Activated CD4-positive, CD25-positive, alpha-beta regulatory T cell treated with anti-CD3 and anti-CD28 coated beads, Interleukin-2, amount 50 U/mL, for 16 hours (primary cell): ENCODE data around the gene MISP3.
"Not testable (repeated sequence)": the region's sequence is repeated elsewhere in the genome, so short reads cannot be mapped to it uniquely, and the experiment has no call there.

Experiments
- DNase-seq: peaks from one replicate; pipeline ENCODE4 v3.0.0-alpha.2; 2020; ENCODE audit warnings: low read depth, low spot score

Gene MISP3

DNA sequence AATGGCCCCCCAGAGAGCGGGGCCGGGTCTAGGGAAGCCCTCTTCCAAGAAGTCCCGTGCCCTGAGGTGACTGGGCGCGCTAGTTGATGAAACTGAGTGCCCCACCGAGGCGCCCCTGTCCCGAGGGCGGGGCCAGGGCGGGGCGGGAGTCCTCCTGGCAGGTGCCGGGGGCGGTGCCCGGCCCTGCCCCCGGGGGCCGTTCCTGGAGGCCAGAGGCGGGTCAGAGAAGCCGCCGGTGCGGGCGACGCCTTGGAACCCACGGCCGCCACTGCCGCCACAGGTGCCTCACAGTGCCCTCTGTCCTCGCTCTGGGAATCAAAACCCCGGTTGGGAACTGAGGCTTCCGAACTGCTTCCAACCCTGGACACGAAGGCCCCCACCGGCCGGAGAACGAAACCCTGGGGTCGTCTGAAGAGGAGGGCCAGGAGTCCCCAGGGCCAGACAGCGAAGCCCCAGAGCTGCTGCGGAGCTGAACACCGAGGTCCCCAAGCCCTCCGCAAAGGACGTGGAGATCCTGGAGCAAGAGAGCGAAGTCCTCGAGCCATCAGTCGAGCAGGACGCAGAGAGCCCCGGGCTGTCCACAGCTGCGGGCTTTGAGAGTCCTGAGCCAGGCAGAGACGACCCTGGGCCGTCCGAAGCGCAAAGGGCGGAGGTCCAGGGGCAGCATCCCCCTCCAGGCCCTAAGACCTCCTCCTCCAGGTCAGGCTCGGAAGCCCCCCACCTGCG lies at the start of gene MISP3:
MISP3 (plus strand) TSS at position 252 of the 726 bp plus-strand sequence. CDS start 524 bp downstream, outside the sequence.
- DNase-seq, result no peak

- no peak for DNase-seq
Measured at GRCh38 chr19:14023404-14024235, 49.0 kb upstream of the MISP3 start.

DNA sequence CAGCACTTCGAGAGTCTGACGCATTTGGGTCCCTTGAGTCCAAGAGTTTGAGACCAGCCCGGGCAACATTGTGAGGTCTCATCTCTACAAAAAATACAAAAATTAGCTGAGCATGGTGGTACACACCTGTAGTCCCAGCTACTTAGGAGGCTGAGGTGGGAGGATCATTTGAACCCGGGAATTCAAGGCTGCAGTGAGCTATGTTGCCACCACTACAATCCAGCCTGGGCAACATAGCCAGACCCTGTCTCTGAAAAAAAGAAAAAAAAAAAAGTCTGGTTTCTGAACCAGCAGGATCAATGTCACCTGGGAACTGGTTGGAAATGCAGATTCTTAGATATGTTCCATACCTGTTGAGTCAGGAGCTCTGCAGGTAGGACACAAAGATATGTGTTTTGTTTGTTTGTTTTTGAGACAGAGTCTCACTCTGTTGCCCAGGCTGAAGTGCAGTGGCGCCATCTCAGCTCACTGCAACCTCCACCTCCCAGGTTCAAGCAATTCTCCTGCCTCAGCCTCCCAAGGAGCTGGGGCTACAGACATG lies 45.9 kb upstream of the MISP3 start:
- DNase-seq, result not testable (repeated sequence)

GRCh38 chr19:14027856-14028450 lies 44.6 kb upstream of the MISP3 start, which contains the start of gene RLN3:
RLN3 (plus strand) TSS chr19:14028148; CDS start chr19:14028205, 57 bp downstream.
- no peak for DNase-seq

GRCh38 chr19:14028901-14029300 lies 43.7 kb upstream of the MISP3 start:
- DNase-seq, result no peak

DNA sequence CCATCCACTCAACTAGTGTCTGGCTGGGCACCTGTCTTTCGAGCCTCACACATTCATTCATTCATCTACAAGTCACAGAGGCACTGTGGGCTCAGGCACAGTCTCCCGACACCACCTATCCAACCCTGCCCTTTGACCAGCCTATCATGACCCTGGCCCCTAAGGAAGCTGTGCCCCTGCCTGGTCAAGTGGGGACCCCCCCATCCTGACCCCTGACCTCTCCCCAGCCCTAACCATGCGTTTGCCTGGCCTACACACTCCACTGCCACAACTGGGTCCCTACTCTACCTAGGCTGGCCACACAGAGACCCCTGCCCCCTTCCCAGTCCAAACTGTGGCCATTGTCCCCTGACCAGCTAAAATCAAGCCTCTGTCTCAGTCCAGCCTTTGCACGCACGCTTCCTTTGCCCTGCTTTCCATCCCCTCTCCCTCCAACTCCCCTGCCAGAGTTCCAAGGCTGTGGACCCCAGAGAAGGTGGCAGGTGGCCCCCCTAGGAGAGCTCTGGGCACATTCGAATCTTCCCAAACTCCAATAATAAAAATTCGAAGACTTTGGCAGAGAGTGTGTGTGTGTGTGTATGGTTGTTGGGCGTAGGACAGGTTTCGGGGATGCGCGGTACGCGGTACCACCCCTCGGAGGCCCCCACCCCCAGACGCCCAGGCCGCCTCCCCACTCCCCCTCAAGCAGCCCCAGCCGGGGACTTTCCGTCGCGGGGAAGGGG lies 41.4 kb upstream of the MISP3 start:
- peak; percentile 64 for DNase-seq

- peak; percentile 41 for DNase-seq
Measured at GRCh38 chr19:14031719-14032480, 40.7 kb upstream of the MISP3 start, which contains the start of gene IL27RA. IL27RA (plus strand) TSS chr19:14031762; CDS start chr19:14031873, 111 bp downstream.

- no peak for DNase-seq
Measured at GRCh38 chr19:14033946-14034345, 38.6 kb upstream of the MISP3 start.

- DNase-seq, result not testable (repeated sequence)
Measured at GRCh38 chr19:14035159-14035558, 37.4 kb upstream of the MISP3 start.

GRCh38 chr19:14035706-14036105 lies 36.9 kb upstream of the MISP3 start:
- DNase-seq, result no peak

DNA sequence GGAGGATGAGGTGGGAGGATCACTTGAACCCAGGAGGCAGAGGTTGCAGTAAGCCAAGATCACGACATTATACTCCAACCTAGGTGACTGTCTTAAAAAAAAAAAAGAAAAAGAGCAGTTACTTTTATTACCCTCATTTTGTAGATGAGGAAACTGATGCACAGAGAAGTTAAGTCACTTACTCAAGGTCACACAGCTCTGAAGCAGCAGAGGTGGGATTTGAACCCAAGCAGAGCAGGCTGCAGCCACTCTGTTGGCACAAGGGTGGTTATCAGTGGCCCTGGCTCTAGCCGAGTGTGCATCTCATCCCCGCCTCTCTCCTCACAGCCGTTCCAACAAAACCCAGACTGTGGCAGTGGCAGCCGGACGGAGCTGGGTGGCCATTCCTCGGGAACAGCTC lies 33.4 kb upstream of the MISP3 start:
- DNase-seq, result no peak

DNA sequence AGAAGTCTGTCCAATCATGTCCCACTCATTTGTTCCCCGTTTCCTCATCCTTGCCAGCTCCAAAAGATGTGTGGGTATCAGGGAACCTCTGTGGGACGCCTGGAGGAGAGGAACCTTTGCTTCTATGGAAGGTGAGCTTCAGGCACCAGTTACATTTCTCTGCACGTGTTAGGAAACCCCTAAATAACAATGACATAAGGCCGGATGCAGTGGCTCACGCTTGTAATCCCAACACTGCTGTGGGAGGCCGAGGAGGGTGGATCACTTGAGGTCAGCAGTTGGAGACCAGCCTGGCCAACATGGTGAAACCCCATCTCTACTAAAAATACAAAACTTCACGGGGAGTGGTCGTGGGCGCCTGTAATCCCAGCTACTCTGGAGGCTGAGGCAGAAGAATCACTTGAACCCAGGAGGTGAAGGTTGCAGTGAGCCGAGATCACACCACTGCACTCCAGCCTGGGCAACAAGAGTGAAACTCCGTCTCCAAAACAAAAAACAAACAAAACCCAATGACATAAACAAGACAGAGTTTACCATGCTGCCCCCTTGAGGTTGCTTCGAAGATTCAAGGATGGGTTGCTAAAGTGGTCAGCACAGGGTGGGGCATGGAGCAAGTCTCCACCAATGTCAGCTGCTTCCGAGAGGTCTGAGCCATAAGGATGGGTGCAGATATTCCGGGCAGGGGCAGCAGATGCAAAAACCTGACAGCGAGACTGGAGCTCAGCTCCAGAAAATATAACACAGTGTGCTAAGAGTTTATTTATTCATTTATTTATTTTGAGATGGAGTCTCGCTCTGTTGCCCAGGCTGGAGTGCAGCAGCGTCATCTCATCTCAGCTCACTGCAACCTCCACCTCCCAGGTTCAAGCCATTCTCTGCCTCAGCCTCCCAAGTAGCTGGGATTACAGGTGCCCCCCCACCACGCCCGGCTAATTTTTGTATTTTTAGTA lies 29.7 kb upstream of the MISP3 start:
- DNase-seq, result not testable (repeated sequence)

DNA sequence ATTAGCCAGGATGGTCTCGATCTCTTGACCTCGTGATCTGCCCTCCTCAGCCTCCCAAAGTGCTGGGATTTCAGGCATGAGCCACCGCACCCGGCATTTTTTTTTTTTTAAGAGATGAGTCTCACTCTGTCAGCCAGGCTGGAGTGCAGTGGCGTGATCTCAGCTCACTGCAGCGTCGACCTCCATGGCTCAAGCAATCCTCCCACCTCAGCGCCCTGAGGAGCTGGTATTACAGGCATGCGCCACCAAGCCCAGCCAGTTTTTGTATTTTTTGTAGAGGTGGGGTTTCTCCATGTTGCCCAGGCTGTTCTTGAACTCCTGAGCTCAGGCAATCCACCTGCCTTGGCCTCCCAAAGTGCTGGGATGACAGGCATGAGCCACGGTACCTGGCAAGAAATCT lies 24.7 kb upstream of the MISP3 start:
- DNase-seq, result not testable (repeated sequence)

DNA sequence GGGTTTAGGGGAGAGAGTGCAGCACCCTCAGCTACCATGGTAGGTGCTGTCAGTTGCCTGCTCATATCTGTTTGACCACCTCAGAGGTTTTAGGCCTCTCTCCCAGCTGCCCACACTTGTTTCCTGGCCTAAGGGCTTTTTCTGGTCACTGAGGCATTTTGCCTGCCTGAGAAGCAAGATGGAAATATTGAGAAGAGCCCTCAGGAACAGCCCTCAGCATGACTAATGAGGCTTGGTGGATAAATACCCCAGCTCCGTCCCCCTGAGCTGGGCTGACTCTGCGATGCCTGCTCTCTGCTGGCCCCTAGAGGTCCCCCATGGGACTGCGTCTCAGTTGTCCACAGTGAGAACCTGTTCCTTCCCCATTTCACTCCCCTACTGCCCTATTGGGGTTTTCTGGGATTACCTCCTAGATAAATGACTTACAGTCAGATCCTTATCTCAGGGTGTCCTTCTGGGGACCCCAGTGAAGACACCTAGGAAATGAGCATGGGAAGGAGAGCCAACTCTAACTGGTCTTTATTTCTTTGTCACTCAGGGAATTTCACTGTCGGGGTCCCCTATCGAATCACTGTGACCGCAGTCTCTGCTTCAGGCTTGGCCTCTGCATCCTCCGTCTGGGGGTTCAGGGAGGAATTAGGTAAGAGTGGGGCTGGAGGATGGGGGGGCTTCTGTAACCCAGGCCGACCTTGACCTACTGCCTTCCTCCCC lies 24.0 kb upstream of the MISP3 start:
- peak; percentile 48 for DNase-seq

GRCh38 chr19:14050512-14050911 lies 22.1 kb upstream of the MISP3 start:
- DNase-seq, result no peak

- DNase-seq, result not testable (repeated sequence)
Measured at GRCh38 chr19:14050961-14051360, 21.6 kb upstream of the MISP3 start.

GRCh38 chr19:14051980-14052379 lies 20.6 kb upstream of the MISP3 start:
- DNase-seq, result no peak

DNA sequence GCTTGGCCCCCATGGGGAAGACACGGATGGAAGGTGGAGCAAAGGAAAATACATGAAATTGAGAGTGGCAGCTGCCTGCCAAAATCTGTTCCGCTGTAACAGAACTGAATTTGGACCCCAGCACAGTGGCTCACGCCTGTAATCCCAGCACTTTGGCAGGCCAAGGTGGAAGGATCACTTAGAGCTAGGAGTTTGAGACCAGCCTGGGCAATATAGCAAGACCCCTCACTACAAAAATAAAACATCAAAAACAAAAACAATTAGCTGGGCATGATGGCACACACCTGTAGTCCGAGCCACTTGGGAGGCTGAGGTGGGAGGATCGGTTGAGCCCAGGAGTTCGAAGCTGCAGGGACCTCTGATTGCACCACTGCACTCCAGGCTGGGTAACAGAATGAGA lies 20.1 kb upstream of the MISP3 start:
- DNase-seq, result no peak

DNA sequence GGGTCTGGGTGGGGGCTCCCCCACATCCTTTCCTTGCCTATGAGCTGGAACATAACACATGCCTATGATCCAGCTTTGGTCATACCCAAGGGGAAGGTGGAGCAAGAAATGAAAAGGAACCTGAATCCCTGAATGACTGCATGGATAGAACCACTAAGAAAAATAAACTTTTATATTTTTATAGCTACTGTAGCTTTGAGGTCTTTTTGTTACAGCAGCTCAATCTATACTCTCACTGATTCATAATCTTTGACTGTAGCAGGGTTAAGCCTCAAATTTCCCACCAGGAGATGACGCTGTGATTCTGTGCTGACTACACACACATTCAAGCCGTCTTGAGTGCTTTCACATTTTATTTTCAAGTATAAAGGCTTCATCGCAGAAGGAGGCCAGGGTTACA lies 19.6 kb upstream of the MISP3 start:
- DNase-seq, result no peak
